ENCODE results near the gene DCAF7.

GRCh38 chr17:63563339-63563738, 13.1 kb downstream of the DCAF7 start:
- TF ChIP-seq CTBP1 (IDR thresholded peaks at IDR 0.05; ENCODE audit: borderline replicate concordance) (no peak), FOXA1 (IDR thresholded peaks at IDR 0.05) (no peak), ZNF384 (IDR thresholded peaks at IDR 0.05) (no peak), SUZ12 (IDR thresholded peaks at IDR 0.05) (no peak), FOXK2 (IDR thresholded peaks at IDR 0.05) (no peak), SP1 (IDR thresholded peaks at IDR 0.05) (no peak)
